Skeletal muscle tissue (tissue), 4 donors: Measurements from ENCODE around the gene BICRAL. TPM values are rescaled to one million over a fixed set of nuclear protein-coding genes. Genes with fewer than 3 reads are reported as not detected.
"Not testable (repeated sequence)": the region's sequence is repeated elsewhere in the genome, so short reads cannot be mapped to it uniquely, and the experiment has no call there.

ENCODE experiments used
- H3K27ac ChIP-seq: one replicate; pipeline ENCODE4 v1.7.0; 2013; ENCODE audit warnings: mild to moderate bottlenecking, low read depth, low read length, inconsistent platforms
- H3K27me3 ChIP-seq, 3 donors: one replicate each; pipeline ENCODE4 v1.7.0; 2013; ENCODE audit warnings: low read length in 3 of 3; ENCODE audit not compliant: control insufficient read depth in 3 of 3, insufficient read depth in 3 of 3
- H3K36me3 ChIP-seq, 3 donors: one replicate each; pipeline ENCODE4 v1.7.0; 2013; ENCODE audit warnings: low read length in 3 of 3; ENCODE audit not compliant: control insufficient read depth in 3 of 3, insufficient read depth in 3 of 3
- H3K4me1 ChIP-seq, 3 donors: one replicate each; pipeline ENCODE4 v1.7.0; 2013; ENCODE audit warnings: low read length in 3 of 3, mild to moderate bottlenecking in 3 of 3; ENCODE audit not compliant: control insufficient read depth in 3 of 3, insufficient read depth in 3 of 3
- H3K4me3 ChIP-seq, 3 donors: one replicate each; pipeline ENCODE4 v1.7.0; 2013; ENCODE audit warnings: low read length in 3 of 3
- H3K9ac ChIP-seq, 3 donors: one replicate each; pipeline ENCODE4 v1.7.0; 2013; ENCODE audit warnings: low read length in 3 of 3, mild to moderate bottlenecking in 3 of 3, moderate library complexity in 2 of 3, low read depth in 1 of 3
- H3K9me3 ChIP-seq, 3 donors: one replicate each; pipeline ENCODE4 v1.7.0; 2013; ENCODE audit warnings: low read length in 3 of 3; ENCODE audit not compliant: control insufficient read depth in 3 of 3
- total RNA-seq: library from RNA; depleted of rRNA; stranded (reverse); fragments of >200 nt; gene quantifications from one replicate; pipeline ENCODE4 v1.2.3, GENCODE V29; 2014
- donor health status: Osteomylitis.

Gene BICRAL
- total RNA-seq, 1 donor from 2014 or later = 10.4 TPM

DNA sequence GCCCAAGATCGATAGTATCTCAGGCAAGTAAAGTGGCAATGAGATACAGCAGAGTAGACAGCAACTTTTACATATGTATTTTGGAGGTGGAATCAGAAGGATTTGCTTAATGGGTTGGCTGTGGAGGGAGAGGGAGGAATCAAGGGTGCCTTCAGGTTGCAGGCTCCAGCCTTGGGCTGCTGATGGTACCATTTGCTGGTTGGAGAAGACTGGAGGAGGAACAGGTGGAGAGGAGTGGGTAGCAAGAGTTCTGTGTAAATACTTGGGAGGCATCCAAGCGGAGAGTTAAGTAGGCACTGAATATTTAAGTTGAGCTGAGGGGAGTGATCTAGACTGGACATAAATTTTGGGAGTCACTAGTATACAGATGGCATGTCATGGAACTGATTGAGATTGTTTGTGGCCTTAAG, 5.2 kb downstream of the BICRAL start:
- Histone ChIP-seq H3K4me1 (peaks cover 34 to 46% (median 35%) of the 10 kb centered on the region in 3 donors), H3K4me3 (peak overlapping the region; percentile 16 to 91 (median 55)), H3K9me3 (no peaks in the 10 kb centered on the region), H3K9ac (peak overlapping the region in 2 of 3 donors; percentile 28 to 47), H3K36me3 (peaks cover 0 to 2% (median 0%) of the 10 kb centered on the region in 3 donors), H3K27ac (peak overlapping the region; percentile 100), H3K27me3 (no peaks in the 10 kb centered on the region)

DNA sequence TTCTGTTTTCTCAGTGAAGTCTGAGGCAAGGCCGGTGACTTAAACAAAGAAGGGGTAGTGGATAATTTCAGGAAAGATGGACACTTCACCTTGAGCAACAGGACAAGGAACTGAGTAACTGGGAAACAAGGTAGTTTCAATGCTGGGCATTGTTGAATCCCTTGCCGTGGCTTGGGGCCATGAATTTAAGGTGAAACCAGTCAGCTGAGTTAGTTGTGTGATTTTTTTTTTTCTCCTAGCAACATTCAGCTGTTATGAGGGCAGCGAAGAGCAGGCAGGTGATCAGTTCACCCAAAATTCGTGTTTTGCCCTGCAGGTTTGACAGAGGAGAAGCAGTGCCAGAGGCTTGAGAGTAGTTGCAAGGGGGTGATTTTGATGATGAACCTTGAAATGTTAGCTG, 6.8 kb downstream of the BICRAL start:
- Histone ChIP-seq H3K4me3 (no peak overlapping the region), H3K27me3 (no peaks in the 10 kb centered on the region), H3K27ac (peak overlapping the region; percentile 28), H3K4me1 (peaks cover 34 to 46% (median 35%) of the 10 kb centered on the region in 3 donors), H3K36me3 (peaks cover 0 to 2% (median 0%) of the 10 kb centered on the region in 3 donors), H3K9ac (no peak overlapping the region), H3K9me3 (no peaks in the 10 kb centered on the region)

DNA sequence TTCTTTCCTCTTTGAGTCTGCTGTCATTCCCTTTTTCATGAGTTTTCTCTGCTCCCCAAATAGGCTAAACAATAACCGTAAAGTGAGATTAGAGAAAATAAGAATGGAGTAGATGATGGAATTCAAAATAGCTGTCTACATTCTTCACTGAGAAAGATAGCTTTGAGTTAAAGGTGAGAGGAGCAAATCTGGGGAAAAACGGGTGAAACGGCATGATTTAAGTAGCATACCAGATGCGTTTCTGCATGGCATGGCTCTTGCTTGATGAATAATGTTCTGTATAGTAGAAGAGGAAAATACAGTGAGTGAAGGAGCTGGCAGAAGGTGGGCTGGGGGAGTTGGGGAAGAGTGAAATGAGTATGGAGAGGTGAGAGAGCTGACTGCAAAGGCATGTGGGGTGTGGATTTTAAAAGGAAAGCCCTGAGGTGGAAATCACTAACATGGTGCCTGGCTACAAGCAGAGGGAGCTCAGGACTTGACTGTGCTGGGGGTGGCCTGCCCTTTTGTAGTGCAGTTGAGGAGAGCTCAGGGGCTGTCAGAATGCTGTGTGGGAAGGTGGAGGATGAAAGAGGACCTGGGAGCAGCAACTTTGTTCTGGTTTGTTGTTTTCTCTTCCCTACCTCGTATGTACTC, 8.8 kb downstream of the BICRAL start:
- Histone ChIP-seq H3K9ac (peak overlapping the region; percentile 38 to 51 (median 47)), H3K27me3 (no peaks in the 10 kb centered on the region), H3K27ac (peak overlapping the region; percentile 30), H3K4me3 (no peak overlapping the region), H3K9me3 (no peaks in the 10 kb centered on the region), H3K36me3 (peaks cover 0 to 2% (median 0%) of the 10 kb centered on the region in 3 donors), H3K4me1 (peaks cover 30 to 44% (median 33%) of the 10 kb centered on the region in 3 donors)

DNA sequence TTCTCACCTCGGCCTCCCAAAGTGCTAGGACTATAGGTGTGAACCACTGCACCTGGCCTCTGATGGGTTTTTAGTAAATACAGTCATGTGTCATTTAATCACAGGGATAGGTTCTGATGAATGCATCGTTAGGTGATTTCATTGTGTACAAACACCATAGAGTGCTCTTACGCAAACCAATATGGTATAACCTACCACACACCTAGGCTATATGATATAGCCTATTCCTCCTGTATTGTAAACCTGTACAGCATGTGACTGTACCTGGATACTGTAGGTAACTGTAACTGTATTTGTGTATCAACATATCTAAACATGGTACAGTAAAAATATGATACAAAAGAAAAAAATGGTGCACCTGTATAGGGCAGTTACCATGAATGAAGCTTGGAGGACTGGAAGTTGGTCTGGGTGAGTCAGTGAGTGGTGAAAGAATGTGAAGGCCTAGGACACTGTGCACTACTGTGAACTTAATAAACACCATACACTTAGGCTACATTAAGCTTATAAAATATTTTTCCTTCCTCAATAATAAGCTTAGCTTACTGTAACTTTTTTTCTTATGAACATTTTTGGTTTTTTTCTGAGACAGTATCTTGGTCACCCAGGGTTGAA, 10.0 kb downstream of the BICRAL start:
- Histone ChIP-seq H3K36me3 (peaks cover 0 to 2% (median 0%) of the 10 kb centered on the region in 3 donors), H3K9me3 (no peaks in the 10 kb centered on the region), H3K27ac (no peak overlapping the region), H3K4me3 (no peak overlapping the region), H3K9ac (no peak overlapping the region), H3K4me1 (peaks cover 22 to 37% (median 25%) of the 10 kb centered on the region in 3 donors), H3K27me3 (no peaks in the 10 kb centered on the region)

DNA sequence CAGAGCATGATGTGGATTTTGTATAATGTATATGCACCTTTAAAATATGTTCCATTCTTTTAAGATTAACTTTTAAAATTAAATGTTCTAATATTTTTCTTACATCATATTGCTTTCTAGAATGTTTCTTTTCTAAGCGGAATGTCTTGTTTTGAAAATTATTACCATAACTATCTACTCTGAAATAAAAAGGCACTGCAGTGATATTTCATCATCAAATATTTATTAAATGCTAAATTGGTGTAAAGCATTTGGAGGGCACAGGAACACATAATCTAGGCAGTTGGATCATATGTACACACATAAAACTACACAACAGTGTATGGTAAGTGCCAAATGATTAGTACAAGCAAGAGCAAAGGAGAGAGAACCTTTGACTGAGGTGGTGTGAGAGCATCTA, 13.8 kb downstream of the BICRAL start:
- Histone ChIP-seq H3K4me3 (no peak overlapping the region), H3K27me3 (no peaks in the 10 kb centered on the region), H3K9me3 (no peaks in the 10 kb centered on the region), H3K27ac (no peak overlapping the region), H3K36me3 (no peaks in the 10 kb centered on the region), H3K4me1 (peaks cover 5 to 9% (median 9%) of the 10 kb centered on the region in 3 donors), H3K9ac (no peak overlapping the region)

DNA sequence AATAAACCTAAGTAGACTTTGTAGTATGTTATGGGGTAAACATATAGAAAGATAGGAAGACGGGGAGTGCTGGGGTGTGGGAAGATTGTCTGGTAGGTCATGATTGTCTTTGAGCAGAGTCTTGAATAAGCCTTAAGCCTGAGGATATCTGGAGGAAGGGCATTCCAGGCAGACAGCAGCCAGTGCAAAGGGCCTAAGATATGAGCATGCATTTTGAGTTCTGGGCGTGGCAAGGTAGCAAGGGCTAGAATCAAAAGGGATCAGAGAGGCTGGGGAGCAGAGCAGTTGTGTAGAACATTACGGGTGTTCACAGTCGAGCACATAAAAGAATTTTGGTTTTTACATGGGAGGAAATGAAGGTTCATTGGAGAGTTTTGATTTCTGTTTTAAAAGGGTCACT, 14.3 kb downstream of the BICRAL start:
- no peaks in the 10 kb centered on the region for H3K27me3 ChIP-seq
- no peak overlapping the region for H3K9ac ChIP-seq
- H3K27ac ChIP-seq = no peak overlapping the region
- H3K4me3 ChIP-seq = no peak overlapping the region
- H3K9me3 ChIP-seq = no peaks in the 10 kb centered on the region
- peaks cover 5 to 9% (median 8%) of the 10 kb centered on the region in 3 donors for H3K4me1 ChIP-seq
- H3K36me3 ChIP-seq = no peaks in the 10 kb centered on the region

DNA sequence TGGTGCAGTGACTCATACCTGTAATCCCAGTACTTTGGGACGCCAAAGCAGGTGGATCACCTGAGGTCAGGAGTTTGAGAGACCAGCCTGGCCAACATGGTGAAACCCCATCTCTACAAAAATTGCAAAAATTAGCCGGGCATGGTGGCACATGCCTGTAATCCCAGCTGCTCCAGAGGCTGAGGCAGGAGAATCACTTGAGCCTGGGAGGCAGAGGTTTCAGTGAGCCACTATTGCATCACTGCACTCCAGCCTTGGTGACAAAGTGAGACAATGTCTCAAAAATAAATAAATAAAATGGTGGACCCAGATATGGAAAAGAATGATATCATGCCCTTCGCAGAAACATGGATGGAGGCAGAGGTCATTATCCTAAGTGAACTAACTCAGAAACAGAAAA, 15.8 kb downstream of the BICRAL start:
- H3K27ac ChIP-seq, H3K4me3 ChIP-seq: not testable (repeated sequence)

DNA sequence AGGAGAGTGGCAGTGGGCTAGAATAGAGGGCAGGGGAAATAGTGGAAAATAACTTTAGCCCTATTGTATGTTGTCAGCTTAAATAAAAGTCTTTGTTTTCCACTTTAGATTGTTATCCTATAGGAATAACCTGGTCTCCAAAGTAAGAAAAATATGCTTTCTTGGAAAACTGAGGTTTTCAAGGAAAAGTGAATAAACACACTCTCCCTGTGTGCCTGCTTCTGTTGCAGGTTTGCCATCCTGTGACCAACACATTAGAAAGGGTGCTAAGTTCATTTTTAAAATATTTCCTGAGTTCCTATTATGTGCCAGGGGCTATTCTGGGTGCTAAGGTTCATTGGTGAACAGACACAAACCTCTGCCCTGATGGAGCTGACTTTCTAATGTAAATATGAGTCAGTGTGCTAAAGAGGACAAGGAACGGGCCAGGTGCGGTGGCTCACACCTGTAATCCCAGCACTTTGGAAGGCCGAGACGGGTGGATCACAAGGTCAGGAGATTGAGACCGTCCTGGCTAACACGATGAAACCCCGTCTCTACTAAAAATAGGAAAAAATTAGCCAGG, 23.5 kb downstream of the BICRAL start:
- H3K27ac ChIP-seq = no peak overlapping the region
- no peak overlapping the region for H3K4me3 ChIP-seq
- H3K9ac ChIP-seq = no peak overlapping the region
- H3K36me3 ChIP-seq = no peaks in the 10 kb centered on the region
- H3K27me3 ChIP-seq = no peaks in the 10 kb centered on the region
- no peaks in the 10 kb centered on the region for H3K9me3 ChIP-seq
- peaks cover 8 to 13% (median 9%) of the 10 kb centered on the region in 3 donors for H3K4me1 ChIP-seq

More for the DNA sequence above, 15.8 kb downstream of the BICRAL start:
- H3K9me3 ChIP-seq, H3K27me3 ChIP-seq, H3K9ac ChIP-seq, H3K36me3 ChIP-seq: not testable (repeated sequence)
- H3K4me1 ChIP-seq = peaks cover 5 to 11% (median 9%) of the 10 kb centered on the region in 3 donors

DNA sequence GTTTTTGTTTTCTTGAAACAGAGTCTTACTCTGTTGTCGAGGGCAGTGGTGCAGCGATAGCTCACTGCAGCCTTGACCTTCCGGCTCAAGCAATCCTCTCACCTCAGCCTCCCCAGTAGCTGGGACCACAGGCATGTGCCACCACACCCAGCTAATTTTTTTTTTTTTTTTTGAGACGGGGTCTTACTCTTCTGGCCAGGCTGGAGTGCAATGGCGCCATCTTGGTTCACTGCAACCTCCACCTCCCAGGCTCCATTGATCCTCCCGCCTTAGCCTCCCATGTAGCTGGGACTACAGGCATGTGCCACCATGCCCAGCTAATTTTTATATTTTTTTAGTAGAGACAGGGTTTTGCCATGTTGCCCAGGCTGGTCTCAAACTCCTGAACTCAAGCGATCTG, 24.5 kb downstream of the BICRAL start:
- not testable (repeated sequence) for H3K9ac ChIP-seq, H3K4me3 ChIP-seq, H3K9me3 ChIP-seq, H3K27ac ChIP-seq, H3K36me3 ChIP-seq, H3K27me3 ChIP-seq
- peaks cover 2 to 13% (median 6%) of the 10 kb centered on the region in 3 donors for H3K4me1 ChIP-seq
